ENCODE measurements around the gene NDST1.

NDST1 gene

DNA sequence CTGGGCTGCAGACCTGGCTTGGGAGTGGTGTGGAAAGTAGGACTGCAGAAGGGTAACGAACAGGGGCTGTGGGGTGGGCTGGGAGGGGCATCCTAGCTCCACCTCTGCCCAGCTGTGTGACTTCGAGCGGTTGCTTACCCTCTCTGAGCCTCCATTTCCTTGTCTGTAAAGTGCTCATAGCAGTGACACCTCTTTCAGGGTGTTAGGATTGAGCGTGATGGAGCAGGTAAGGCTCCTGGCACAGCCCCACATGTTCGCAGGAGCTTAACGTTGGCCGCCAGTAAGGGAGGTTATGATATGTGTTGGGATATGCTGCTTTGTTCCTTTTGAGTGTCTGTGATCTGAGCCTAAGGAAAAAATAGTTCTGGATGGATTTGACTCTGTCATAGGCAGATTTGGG is 2.1 kb downstream of the NDST1 start:
- TF ChIP-seq ZFX (IDR thresholded peaks at IDR 0.05): no peak
- TF ChIP-seq, protein P1, sequence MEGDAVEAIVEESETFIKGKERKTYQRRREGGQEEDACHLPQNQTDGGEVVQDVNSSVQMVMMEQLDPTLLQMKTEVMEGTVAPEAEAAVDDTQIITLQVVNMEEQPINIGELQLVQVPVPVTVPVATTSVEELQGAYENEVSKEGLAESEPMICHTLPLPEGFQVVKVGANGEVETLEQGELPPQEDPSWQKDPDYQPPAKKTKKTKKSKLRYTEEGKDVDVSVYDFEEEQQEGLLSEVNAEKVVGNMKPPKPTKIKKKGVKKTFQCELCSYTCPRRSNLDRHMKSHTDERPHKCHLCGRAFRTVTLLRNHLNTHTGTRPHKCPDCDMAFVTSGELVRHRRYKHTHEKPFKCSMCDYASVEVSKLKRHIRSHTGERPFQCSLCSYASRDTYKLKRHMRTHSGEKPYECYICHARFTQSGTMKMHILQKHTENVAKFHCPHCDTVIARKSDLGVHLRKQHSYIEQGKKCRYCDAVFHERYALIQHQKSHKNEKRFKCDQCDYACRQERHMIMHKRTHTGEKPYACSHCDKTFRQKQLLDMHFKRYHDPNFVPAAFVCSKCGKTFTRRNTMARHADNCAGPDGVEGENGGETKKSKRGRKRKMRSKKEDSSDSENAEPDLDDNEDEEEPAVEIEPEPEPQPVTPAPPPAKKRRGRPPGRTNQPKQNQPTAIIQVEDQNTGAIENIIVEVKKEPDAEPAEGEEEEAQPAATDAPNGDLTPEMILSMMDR (conservative IDR thresholded peaks at IDR 0.05): no peak
- peak overlapping the region; percentile 75 for H3K27ac ChIP-seq

DNA sequence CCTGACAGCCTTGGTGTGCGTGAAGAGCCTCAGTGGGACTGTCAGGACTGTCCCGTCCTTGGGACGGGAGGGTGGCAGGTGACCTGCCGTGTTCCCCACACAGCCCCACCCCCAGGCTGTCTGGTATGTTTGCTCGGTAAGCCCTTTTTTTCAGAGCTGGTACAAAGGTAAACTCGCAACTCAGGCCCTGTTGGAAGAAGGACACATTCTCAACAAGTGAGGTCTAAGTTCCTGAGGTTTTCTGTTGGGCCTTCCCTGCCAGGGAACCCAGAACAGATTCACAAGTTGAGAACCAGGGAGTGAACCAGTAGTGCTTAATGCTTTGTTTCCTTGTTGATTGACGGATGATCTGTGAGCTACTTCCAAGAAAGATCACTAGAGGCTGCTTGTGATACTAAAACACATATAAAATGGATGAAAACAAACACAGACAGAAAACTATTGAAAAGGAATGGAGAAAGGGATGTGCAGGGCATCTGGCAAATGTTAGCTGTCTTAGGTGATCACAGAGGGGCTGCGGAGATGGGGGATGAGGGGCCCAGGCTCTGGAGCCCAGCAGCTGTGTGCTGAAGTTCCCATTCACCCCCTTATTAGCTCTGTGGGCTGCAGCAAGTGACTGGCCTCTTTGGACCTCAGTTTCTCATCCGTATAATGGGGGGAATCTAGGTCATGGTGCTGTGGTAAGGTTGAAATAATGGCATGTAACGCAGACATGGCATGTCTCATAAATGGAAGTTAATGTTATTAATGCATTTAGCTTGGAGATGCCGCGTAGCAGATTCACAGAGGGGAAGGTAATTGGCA is 2.7 kb downstream of the NDST1 start:
- TF ChIP-seq, protein P1 (conservative IDR thresholded peaks at IDR 0.05): no peak
- no peak for TF ChIP-seq ZFX (IDR thresholded peaks at IDR 0.05)
- peak overlapping the region; percentile 75 for H3K27ac ChIP-seq

DNA sequence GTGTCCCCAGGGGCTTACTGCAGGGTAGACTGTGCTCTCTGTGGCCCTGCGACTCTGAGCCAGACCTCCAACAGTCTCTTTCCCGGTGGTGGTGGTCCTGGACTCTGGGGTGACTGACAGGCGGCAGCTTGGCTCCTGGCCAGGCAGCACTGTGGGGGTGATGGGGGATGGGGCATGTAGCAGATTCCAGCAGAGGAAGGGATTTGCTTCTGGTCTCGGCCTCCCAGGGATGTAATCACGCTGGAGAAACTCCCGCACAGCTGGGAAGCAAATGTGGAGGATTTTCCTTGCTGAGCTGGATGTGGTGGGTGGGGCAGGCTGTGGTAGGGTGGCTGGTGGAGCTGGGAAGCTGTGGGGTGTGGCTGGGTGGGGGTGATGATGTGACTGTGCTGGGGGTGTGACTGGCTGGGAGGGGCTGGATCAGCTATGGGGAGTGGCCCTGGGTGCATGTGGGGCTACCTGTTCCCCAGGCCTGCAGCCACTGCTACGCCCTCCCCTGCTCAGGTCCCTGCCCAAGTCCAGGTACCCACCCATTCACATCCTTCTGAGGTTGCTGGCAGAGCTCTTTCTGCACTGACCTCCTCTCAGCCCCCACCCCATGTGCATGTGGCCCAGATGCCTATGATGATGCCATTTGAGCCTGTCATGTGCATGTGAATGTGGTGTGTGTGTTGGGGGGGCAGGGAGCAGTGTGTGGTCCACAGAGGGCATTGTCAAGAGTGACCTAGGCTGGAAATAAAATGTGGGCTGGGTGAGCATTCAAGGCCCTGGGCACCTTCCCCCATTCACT is 3.8 kb downstream of the NDST1 start:
- peak overlapping the region; percentile 75 for H3K27ac ChIP-seq
- TF ChIP-seq, protein P1 (conservative IDR thresholded peaks at IDR 0.05): no peak
- no peak for TF ChIP-seq ZFX (IDR thresholded peaks at IDR 0.05)

DNA sequence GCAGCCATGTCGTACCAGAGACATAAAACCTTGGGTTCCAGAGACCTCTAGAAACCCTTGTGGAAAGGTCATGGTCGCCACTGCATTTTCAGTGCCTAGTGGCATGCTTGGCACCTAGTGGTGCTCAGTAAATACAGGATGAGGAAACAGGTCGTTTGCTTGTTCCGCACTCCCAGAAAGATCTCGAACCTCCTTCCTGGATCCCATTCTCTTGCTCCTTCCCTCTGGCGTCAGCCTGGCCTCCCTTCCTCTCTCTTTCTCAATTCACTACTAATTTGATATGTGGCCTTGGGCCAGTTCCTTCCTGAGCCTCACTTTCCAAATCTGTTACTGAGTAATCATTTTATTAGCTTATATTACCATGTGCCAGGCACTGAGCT is 4.4 kb downstream of the NDST1 start:
- TF ChIP-seq ZFX (IDR thresholded peaks at IDR 0.05): no peak
- TF ChIP-seq, protein P1 (conservative IDR thresholded peaks at IDR 0.05): no peak
- peak overlapping the region; percentile 75 for H3K27ac ChIP-seq

DNA sequence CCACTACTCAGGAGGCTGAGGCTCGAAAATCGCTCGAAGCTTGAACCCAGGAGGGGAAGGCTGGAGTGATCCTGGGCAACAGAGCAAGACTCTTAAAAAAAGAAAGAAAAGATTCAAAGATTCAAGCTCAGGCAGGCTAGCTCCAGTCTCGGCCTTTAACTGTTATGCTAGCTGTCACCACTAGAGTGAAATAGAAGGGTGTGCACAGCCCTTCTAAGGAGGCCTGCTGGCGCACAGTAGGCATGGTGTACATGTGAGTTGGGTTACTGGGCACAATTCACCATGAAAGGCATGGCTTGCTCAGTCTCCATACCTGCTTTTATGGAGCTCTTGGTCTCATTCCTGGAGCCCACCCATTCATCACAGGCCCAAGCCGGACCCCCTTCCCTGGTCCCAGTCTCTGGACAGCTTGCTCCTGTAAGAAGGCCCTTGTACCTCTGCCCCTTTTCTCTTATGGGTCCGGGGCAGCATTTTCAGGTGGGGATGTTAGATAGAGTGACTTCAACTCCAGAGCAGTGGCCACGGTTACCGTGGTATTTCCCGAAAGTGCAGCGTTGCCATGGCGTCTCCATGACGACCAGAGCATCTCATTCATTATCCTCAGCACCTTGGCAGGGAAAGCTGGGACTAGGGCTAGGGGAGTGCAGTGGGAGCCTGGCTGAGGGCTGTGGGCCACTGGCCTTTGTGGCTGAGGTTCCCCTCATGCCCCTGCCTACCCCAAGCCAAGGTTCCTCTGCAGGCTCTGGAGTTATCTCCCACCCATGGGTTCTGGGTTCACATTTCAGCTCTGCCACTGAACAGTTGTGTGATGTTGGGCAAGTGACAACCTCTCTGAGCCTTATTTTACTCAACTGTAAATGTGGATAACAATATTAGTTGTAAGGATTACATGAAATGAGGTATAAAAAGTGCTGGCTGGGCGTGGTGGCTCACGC is 5.7 kb downstream of the NDST1 start:
- TF ChIP-seq, protein P1 (conservative IDR thresholded peaks at IDR 0.05): no peak
- H3K27ac ChIP-seq: peak overlapping the region; percentile 75

DNA sequence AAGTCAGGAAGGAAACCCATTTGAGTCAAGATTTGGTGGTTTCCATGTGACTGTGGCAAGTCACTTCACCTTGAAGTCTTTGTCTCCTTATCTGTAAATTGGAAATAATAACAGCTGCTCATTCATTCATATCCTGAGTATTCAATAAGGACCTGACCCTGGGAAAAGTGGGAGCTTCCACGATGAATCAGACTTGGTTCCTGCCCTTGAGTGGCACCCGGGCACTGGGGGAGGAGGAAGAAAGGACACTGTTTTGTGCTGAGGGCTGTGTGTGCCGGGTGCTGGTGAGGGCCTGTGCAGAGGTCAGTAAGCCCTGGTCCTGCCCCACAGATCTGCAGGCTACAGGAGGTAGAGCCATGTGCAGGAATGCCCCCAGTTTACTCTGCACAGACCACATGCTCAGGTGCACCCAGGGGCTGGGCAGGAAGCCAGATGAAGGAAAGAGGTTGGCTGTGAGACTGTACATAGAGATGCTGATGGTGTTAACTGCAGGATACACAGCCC is 6.8 kb downstream of the NDST1 start:
- no peak for TF ChIP-seq ZFX (IDR thresholded peaks at IDR 0.05)
- TF ChIP-seq, protein P1 (conservative IDR thresholded peaks at IDR 0.05): no peak
- no peak overlapping the region for H3K27ac ChIP-seq
